WTC11 (cell line): ENCODE measurements around the gene RGN. TPM values are rescaled to one million over a fixed set of nuclear protein-coding genes. Genes with fewer than 3 reads are reported as not detected.

Experiments used
- ATAC-seq: fragments of 200-7000 bp; cut with Tn5 transposase; 2 replicates; pipeline ENCODE4 v1.10.0; 2021; ENCODE audit warnings: mild to moderate bottlenecking, moderate library complexity
- CTCF ChIA-PET: fragments of 300-600 bp; sonication (Branson Sonifier 250); formaldehyde crosslinking; loops from one replicate; lab custom pipeline; 2021; ENCODE audit warnings: antibody characterized with exemption; lab: Charles Lee
- POLR2A ChIA-PET: fragments of 350-600 bp; sonication (Branson Sonifier 250); formaldehyde crosslinking; loops from one replicate; lab custom pipeline; 2021; ENCODE audit warnings: antibody characterized with exemption; lab: Charles Lee
- DNase-seq: peaks from one replicate; pipeline ENCODE4 v3.0.0; 2021; ENCODE audit warnings: low spot score
- H3K27ac Mint-ChIP-seq: 2 replicates; pipeline ENCODE4 v1.8.0; 2021; ENCODE audit warnings: mixed read lengths
- H3K27me3 Mint-ChIP-seq: 2 replicates; pipeline ENCODE4 v1.8.0; 2021; ENCODE audit warnings: low read depth, mild to moderate bottlenecking, moderate library complexity, mixed read lengths
- H3K36me3 Mint-ChIP-seq: 2 replicates; pipeline ENCODE4 v1.8.0; 2021; ENCODE audit warnings: mixed read lengths
- H3K4me1 Mint-ChIP-seq: 2 replicates; pipeline ENCODE4 v1.8.0; 2022; ENCODE audit warnings: mixed read lengths
- H3K4me3 Mint-ChIP-seq: 2 replicates; pipeline ENCODE4 v1.8.0; 2021; ENCODE audit warnings: mild to moderate bottlenecking, moderate library complexity, mixed read lengths
- H3K9me3 Mint-ChIP-seq: 2 replicates; pipeline ENCODE4 v1.8.0; 2021; ENCODE audit warnings: mixed read lengths
- AFF4 ChIP-seq: sonication (generic); formaldehyde crosslinking; IDR thresholded peaks from 2 replicates; pipeline ENCODE4 v1.8.1; 2023; ENCODE audit warnings: mild to moderate bottlenecking, missing genetic modification reagents, borderline replicate concordance
- CBFB ChIP-seq: sonication (generic); formaldehyde crosslinking; IDR thresholded peaks from 2 replicates; pipeline ENCODE4 v1.8.1; 2022; ENCODE audit warnings: mild to moderate bottlenecking, low read depth, missing genetic modification reagents
- CREB1 ChIP-seq: sonication (generic); formaldehyde crosslinking; IDR thresholded peaks from 2 replicates; pipeline ENCODE4 v1.8.0; 2023; ENCODE audit warnings: mild to moderate bottlenecking, missing genetic modification reagents
- E2F4 ChIP-seq: sonication (generic); formaldehyde crosslinking; IDR thresholded peaks from 2 replicates; pipeline ENCODE4 v1.8.1; 2022; ENCODE audit warnings: low read depth, mild to moderate bottlenecking, moderate library complexity, missing genetic modification reagents, borderline replicate concordance
- GABPB1 ChIP-seq: sonication (generic); formaldehyde crosslinking; IDR thresholded peaks from 2 replicates; pipeline ENCODE4 v1.8.1; 2023; ENCODE audit warnings: mild to moderate bottlenecking, missing genetic modification reagents
- JUN ChIP-seq: sonication (generic); formaldehyde crosslinking; IDR thresholded peaks from 2 replicates; pipeline ENCODE4 v1.8.0; 2023; ENCODE audit warnings: mild to moderate bottlenecking, missing genetic modification reagents
- NFE2L1 ChIP-seq: sonication (generic); formaldehyde crosslinking; IDR thresholded peaks from 2 replicates; pipeline ENCODE4 v1.8.1; 2023; ENCODE audit warnings: missing genetic modification reagents
- NFYB ChIP-seq: sonication (generic); formaldehyde crosslinking; conservative IDR thresholded peaks from 2 replicates; pipeline ENCODE4 v1.8.0; 2022; ENCODE audit warnings: low read depth, missing genetic modification reagents
- NR2C2 ChIP-seq: sonication (generic); formaldehyde crosslinking; IDR thresholded peaks from 2 replicates; pipeline ENCODE4 v1.8.0; 2022; ENCODE audit warnings: mild to moderate bottlenecking, missing genetic modification reagents
- OVOL2 ChIP-seq: fragments of 250-450 bp; sonication (Bioruptor Pico); IDR thresholded peaks from 2 replicates; pipeline ENCODE4 v1.9.0; 2021; ENCODE audit warnings: mild to moderate bottlenecking, borderline replicate concordance
- SMAD3 ChIP-seq: sonication (generic); formaldehyde crosslinking; IDR thresholded peaks from 2 replicates; pipeline ENCODE4 v1.8.0; 2022; ENCODE audit warnings: missing genetic modification reagents, mild to moderate bottlenecking, borderline replicate concordance
- TCF7 ChIP-seq: sonication (generic); formaldehyde crosslinking; IDR thresholded peaks from 2 replicates; pipeline ENCODE4 v1.8.0; 2022; ENCODE audit warnings: mild to moderate bottlenecking, low read depth, missing genetic modification reagents, moderate library complexity
- TP53 ChIP-seq: sonication (generic); formaldehyde crosslinking; IDR thresholded peaks from 2 replicates; pipeline ENCODE4 v1.8.1; 2023; ENCODE audit warnings: mild to moderate bottlenecking, missing genetic modification reagents
- ZNF138 ChIP-seq: sonication (generic); formaldehyde crosslinking; conservative IDR thresholded peaks from 2 replicates; pipeline ENCODE4 v1.8.1; 2022; ENCODE audit warnings: mild to moderate bottlenecking, moderate library complexity, missing genetic modification reagents
- ZNF416 ChIP-seq: fragments of 250-450 bp; sonication (Bioruptor Pico); IDR thresholded peaks from 2 replicates; pipeline ENCODE4 v1.9.0; 2021; ENCODE audit warnings: mild to moderate bottlenecking, inconsistent platforms
- ZNF532 ChIP-seq: fragments of 250-450 bp; sonication (Bioruptor Pico); IDR thresholded peaks from 2 replicates; pipeline ENCODE4 v1.9.0; 2021; ENCODE audit warnings: mild to moderate bottlenecking, borderline replicate concordance
- total RNA-seq: library from RNA; stranded (reverse); gene quantifications from 3 replicates; pipeline ENCODE4 v1.2.3, GENCODE V29; 2021

RGN gene
- total RNA-seq, 1 experiment from 2014 or later = 2.7 TPM

GRCh38 chrX:47080215-47080914 lies 2.1 kb downstream of the RGN start:
- H3K9me3 Mint-ChIP-seq = no peaks in the 10 kb centered on the region
- H3K36me3 Mint-ChIP-seq = no peaks in the 10 kb centered on the region
- no peak overlapping the region for H3K4me3 Mint-ChIP-seq
- H3K27me3 Mint-ChIP-seq = no peaks in the 10 kb centered on the region
- no peaks in the 10 kb centered on the region for H3K4me1 Mint-ChIP-seq
- DNase-seq (no peak), ATAC-seq (no peak)
- no peak overlapping the region for H3K27ac Mint-ChIP-seq
- CTCF ChIA-PET = no interaction called here
- TF ChIP-seq GABPB1 (CRISPR knock-in tag) (peak; percentile 79; the same call in 1 of the 2 replicates), NR2C2 (CRISPR knock-in tag) (no peak), NFE2L1 (CRISPR knock-in tag) (no peak), SMAD3 (CRISPR knock-in tag) (no peak), NFYB (CRISPR knock-in tag) (no peak), TP53 (CRISPR knock-in tag) (no peak)
- POLR2A ChIA-PET = no interaction called here

GRCh38 chrX:47080915-47081236 lies 2.6 kb downstream of the RGN start:
- Mint-ChIP-seq H3K4me3 (no peak overlapping the region), H3K36me3 (no peaks in the 10 kb centered on the region), H3K27me3 (no peaks in the 10 kb centered on the region), H3K4me1 (no peaks in the 10 kb centered on the region), H3K27ac (no peak overlapping the region), H3K9me3 (no peaks in the 10 kb centered on the region)
- TF ChIP-seq TCF7 = no peak
- no peak for TF ChIP-seq ZNF416 (CRISPR knock-in tag)
- TF ChIP-seq CREB1 (CRISPR knock-in tag) = no peak
- no peak for TF ChIP-seq ZNF138 (CRISPR knock-in tag)
- no peak for TF ChIP-seq AFF4
- no peak for TF ChIP-seq E2F4 (CRISPR knock-in tag)
- TF ChIP-seq CBFB (CRISPR knock-in tag) = no peak
- TF ChIP-seq JUN (CRISPR knock-in tag) = no peak
- no peak for TF ChIP-seq ZNF532
- no peak for TF ChIP-seq OVOL2 (CRISPR knock-in tag)
- ChIA-PET POLR2A (no interaction called here), CTCF (no interaction called here)
- no peak for ATAC-seq
- DNase-seq = no peak
